ENCODE results near the gene GPR78. TPM values are rescaled to one million over a fixed set of nuclear protein-coding genes. Genes with fewer than 3 reads are reported as not detected.

GPR78 gene
- polyA plus RNA-seq, 3 donors, result not detected

- intact Hi-C loops (cut with micrococcal nuclease), result no loop called here
- 43% methylated on average over 12 of the region's 19 CpGs for WGBS (ENCODE audit: insufficient coverage)
- no peaks in the 10 kb centered on the region for H4K20me1 ChIP-seq (ENCODE audit: insufficient read depth, low read length)
Observed at GRCh38 chr4:8602686-8603430, 22.7 kb downstream of the GPR78 start.

GRCh38 chr4:8603931-8604330 lies 23.7 kb downstream of the GPR78 start:
- Histone ChIP-seq H3K27me3 (ENCODE audit: control insufficient read depth in 2 of 2, insufficient read depth in 2 of 2, low read length in 2 of 2) (no peaks in the 10 kb centered on the region), H3K4me2 (replicated peaks; ENCODE audit: extremely low read depth, low read length, poor library complexity, severe bottlenecking) (no peak overlapping the region), H3K79me2 (ENCODE audit: insufficient read depth, low read length) (no peaks in the 10 kb centered on the region), H4K20me1 (ENCODE audit: insufficient read depth, low read length) (no peaks in the 10 kb centered on the region), H3K4me3 (replicated peaks in 1 of 3; ENCODE audit: low read depth in 2 of 3, low read length in 3 of 3) (no peak overlapping the region), H3K9me3 (replicated peaks in 1 of 2; ENCODE audit: control insufficient read depth in 1 of 2, insufficient read depth in 1 of 2, low read length in 2 of 2) (no peaks in the 10 kb centered on the region), H3K9ac (ENCODE audit: insufficient read depth, low read length, poor library complexity, severe bottlenecking) (no peak overlapping the region), H3K4me1 (ENCODE audit: control insufficient read depth in 1 of 2, insufficient read depth in 2 of 2, low read length in 2 of 2) (no peaks in the 10 kb centered on the region), H3K36me3 (replicated peaks in 1 of 2; ENCODE audit: control insufficient read depth in 1 of 2, insufficient read depth in 2 of 2, low read length in 2 of 2) (no peaks in the 10 kb centered on the region), H2AFZ (ENCODE audit: insufficient read depth, low read depth, low read length, poor library complexity, severe bottlenecking) (no peak overlapping the region), H3K27ac (ENCODE audit: low read depth in 1 of 2, low read length in 2 of 2) (no peak overlapping the region)
- intact Hi-C loops (cut with micrococcal nuclease), result no loop called here
- Mint-ChIP-seq H3K27ac (no peak overlapping the region), H3K9me3 (peaks cover 0 to 2% (median 0%) of the 10 kb centered on the region in 7 donors), H3K4me1 (no peaks in the 10 kb centered on the region), H3K4me3 (no peak overlapping the region), H3K27me3 (ENCODE audit: low read depth in 3 of 3) (peaks cover under 1 to 4% (median 3%) of the 10 kb centered on the region in 3 donors), H3K36me3 (no peaks in the 10 kb centered on the region)
- no peak for TF ChIP-seq CTCF (IDR thresholded peaks at IDR 0.05)
- 98% methylated on average over 20 of the region's 22 CpGs for WGBS (ENCODE audit: insufficient coverage)
- no peak for DNase-seq

More at GRCh38 chr4:8602686-8603430, 22.7 kb downstream of the GPR78 start:
- Histone ChIP-seq H3K4me2 (replicated peaks; ENCODE audit: extremely low read depth, low read length, poor library complexity, severe bottlenecking) (no peak overlapping the region), H3K36me3 (replicated peaks in 1 of 2; ENCODE audit: control insufficient read depth in 1 of 2, insufficient read depth in 2 of 2, low read length in 2 of 2) (no peaks in the 10 kb centered on the region), H3K9me3 (replicated peaks in 1 of 2; ENCODE audit: control insufficient read depth in 1 of 2, insufficient read depth in 1 of 2, low read length in 2 of 2) (no peaks in the 10 kb centered on the region), H3K27me3 (ENCODE audit: control insufficient read depth in 2 of 2, insufficient read depth in 2 of 2, low read length in 2 of 2) (no peaks in the 10 kb centered on the region), H2AFZ (ENCODE audit: insufficient read depth, low read depth, low read length, poor library complexity, severe bottlenecking) (no peak overlapping the region), H3K79me2 (ENCODE audit: insufficient read depth, low read length) (no peaks in the 10 kb centered on the region), H3K4me3 (replicated peaks in 1 of 3; ENCODE audit: low read depth in 2 of 3, low read length in 3 of 3) (no peak overlapping the region), H3K4me1 (ENCODE audit: control insufficient read depth in 1 of 2, insufficient read depth in 2 of 2, low read length in 2 of 2) (no peaks in the 10 kb centered on the region), H3K9ac (ENCODE audit: insufficient read depth, low read length, poor library complexity, severe bottlenecking) (no peak overlapping the region), H3K27ac (ENCODE audit: low read depth in 1 of 2, low read length in 2 of 2) (no peak overlapping the region)
- H3K4me1 Mint-ChIP-seq, result no peaks in the 10 kb centered on the region
- H3K4me3 Mint-ChIP-seq, result no peak overlapping the region
- no peak for TF ChIP-seq CTCF (IDR thresholded peaks at IDR 0.05)
- DNase-seq, result no peak
- H3K36me3 Mint-ChIP-seq, result no peaks in the 10 kb centered on the region
- no peak overlapping the region for H3K27ac Mint-ChIP-seq
- peaks cover 0 to 3% (median 1%) of the 10 kb centered on the region in 3 donors for H3K27me3 Mint-ChIP-seq (ENCODE audit: low read depth in 3 of 3)
- peaks cover 0 to 2% (median 0%) of the 10 kb centered on the region in 7 donors for H3K9me3 Mint-ChIP-seq
